ENCODE data around the gene FAM118A.

GRCh38 chr22:45271667-45272201 is 38.0 kb upstream of the FAM118A start:
- TF ChIP-seq POLR2A (IDR thresholded peaks at IDR 0.05): no peak
- TF ChIP-seq CTCF (IDR thresholded peaks at IDR 0.05): no peak
